Measurements from ENCODE around the gene FMN2.

Gene FMN2

DNA sequence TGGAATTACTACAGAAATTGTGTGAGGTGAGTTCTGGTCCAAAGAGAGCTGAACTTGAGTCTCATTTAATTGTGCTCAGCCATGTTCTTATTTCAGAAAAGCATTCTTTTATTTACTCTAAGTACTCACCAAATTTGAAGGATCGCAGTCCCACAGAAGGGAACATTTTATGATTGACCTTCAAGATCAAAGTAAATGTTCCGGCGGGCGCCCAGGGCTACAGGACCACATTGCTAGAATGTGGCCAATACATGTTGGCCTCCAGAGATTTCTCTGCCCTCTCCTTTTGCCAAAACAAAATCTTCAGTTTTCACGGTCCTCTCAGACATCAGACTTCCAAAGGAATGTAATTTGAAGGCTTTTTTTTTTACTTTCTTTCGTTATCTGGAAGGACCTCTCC is 237.8 kb downstream of the FMN2 start:
- H3K27ac ChIP-seq: no peak overlapping the region
- TF ChIP-seq, protein P1, sequence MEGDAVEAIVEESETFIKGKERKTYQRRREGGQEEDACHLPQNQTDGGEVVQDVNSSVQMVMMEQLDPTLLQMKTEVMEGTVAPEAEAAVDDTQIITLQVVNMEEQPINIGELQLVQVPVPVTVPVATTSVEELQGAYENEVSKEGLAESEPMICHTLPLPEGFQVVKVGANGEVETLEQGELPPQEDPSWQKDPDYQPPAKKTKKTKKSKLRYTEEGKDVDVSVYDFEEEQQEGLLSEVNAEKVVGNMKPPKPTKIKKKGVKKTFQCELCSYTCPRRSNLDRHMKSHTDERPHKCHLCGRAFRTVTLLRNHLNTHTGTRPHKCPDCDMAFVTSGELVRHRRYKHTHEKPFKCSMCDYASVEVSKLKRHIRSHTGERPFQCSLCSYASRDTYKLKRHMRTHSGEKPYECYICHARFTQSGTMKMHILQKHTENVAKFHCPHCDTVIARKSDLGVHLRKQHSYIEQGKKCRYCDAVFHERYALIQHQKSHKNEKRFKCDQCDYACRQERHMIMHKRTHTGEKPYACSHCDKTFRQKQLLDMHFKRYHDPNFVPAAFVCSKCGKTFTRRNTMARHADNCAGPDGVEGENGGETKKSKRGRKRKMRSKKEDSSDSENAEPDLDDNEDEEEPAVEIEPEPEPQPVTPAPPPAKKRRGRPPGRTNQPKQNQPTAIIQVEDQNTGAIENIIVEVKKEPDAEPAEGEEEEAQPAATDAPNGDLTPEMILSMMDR (conservative IDR thresholded peaks at IDR 0.05): no peak
- TF ChIP-seq ZFX (IDR thresholded peaks at IDR 0.05): no peak

DNA sequence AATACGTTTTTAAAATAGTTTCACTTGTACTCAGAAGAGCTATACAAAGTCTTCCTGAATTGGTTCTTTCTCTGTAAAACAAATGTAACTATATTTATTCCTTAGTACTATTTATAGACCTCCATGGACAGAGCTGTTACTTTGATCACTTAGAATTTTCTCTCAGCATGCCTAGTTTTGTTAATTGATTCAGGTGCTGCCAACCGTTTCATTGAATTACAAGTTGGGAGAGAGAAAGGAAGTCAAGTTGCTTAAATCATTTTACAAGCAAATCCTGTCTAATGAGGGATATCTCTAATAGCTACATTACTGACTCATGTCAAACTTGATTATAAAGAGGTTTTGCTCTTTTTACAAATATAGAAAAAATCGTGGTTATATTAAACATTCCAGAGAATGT is 241.0 kb downstream of the FMN2 start:
- TF ChIP-seq, protein P1 (conservative IDR thresholded peaks at IDR 0.05): no peak
- no peak for TF ChIP-seq ZFX (IDR thresholded peaks at IDR 0.05)
- H3K27ac ChIP-seq: no peak overlapping the region

DNA sequence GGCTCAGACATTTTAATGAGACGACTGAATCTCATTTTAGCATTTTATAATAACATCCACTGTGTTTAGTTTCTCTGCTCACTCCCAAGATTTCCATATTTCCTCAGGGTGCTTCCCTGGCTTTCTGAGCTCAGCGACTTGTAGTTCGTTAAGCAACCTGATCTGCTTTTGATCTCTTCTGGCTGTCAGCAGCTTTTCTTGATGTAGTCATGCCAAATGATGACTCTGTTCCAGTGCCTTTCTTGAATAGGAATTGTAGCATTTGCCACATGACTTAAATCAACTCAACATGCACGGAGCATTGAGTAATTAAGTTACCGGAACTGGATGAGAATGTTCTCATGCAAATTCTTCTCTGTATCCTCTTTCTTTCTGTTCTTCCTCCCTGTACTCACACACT is 246.1 kb downstream of the FMN2 start:
- no peak for TF ChIP-seq ZFX (IDR thresholded peaks at IDR 0.05)
- TF ChIP-seq, protein P1 (conservative IDR thresholded peaks at IDR 0.05): no peak
- H3K27ac ChIP-seq: no peak overlapping the region

DNA sequence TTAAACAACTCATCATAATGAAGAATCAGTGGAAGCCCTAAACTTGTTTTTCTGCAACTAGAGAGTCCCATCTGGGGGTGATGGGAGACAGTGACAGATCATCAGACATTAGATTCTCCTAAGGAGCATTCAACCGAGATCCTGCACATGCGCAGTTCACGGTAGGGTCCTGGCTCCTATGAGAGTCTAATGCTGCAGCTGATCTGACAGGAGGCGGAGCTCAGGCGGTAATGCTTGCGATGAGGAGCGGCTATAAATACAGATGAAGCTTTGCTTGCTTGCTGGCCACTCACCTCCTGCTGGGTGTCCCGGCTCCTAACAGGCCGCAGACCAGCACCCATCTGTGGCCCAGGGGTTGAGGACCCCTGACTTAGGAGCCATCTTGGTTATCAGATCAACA is 247.2 kb downstream of the FMN2 start:
- H3K27ac ChIP-seq: no peak overlapping the region
- TF ChIP-seq, protein P1 (conservative IDR thresholded peaks at IDR 0.05): no peak
- no peak for TF ChIP-seq ZFX (IDR thresholded peaks at IDR 0.05)

DNA sequence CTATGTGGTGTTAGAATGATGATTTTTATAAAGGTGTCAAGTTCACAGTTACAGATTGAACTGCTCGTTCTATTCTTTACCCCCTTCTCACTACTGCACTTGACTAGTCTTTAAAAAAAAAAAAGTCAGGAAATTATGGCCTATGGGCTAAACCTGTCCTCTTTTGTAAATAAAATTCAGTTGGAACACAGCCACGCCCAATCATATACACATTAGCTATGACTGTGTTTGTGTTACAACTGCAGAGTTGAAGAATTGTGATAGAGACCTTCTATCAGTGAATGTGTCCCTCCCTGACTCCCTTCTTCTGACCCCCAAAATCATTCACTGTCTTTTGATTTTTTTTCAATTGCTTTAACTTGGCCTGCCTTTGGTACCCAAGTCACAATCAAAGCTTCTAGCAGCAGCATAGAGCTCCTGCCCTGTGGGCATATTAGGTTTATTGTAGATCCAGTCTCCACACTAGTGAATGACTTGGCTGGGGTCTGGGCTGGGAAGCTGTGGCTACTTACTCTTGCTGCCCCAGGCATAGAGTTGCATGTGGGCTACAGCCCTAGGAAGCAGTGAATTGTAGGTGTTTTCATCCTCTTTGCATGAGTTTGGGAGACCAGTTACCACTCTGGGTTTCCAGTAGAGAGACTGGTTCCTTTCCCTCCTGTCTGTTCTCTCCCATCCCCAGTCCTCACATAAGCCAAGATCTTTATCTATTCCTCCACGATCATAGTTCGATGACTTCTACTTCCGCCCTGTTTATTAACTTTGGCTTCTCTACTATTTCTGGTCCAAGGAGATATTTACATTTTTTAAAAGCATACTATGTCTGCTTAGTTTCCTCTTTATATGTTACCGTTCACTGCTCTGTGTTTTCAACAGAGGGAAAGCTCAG is 249.9 kb downstream of the FMN2 start:
- no peak for TF ChIP-seq ZFX (IDR thresholded peaks at IDR 0.05)
- TF ChIP-seq, protein P1 (conservative IDR thresholded peaks at IDR 0.05): no peak
- H3K27ac ChIP-seq: no peak overlapping the region

DNA sequence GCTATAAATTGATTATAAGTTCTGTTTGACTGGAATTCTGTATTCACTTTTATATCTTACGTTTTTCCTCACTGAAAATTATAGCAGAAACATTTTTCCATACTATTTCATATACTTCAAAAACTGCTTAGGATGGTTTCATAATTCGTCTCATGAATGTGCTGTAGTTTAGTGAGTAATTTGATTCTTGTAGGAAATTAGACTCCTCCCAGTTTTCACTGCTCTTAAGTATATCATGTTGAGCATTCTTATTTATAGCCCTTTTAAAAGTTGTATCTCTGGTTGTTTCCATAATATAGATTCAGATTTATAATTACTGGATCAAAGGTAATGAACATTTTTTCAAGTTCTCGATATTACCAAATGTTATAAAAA is 250.6 kb downstream of the FMN2 start:
- TF ChIP-seq, protein P1 (conservative IDR thresholded peaks at IDR 0.05): no peak
- TF ChIP-seq ZFX (IDR thresholded peaks at IDR 0.05): no peak
- no peak overlapping the region for H3K27ac ChIP-seq

DNA sequence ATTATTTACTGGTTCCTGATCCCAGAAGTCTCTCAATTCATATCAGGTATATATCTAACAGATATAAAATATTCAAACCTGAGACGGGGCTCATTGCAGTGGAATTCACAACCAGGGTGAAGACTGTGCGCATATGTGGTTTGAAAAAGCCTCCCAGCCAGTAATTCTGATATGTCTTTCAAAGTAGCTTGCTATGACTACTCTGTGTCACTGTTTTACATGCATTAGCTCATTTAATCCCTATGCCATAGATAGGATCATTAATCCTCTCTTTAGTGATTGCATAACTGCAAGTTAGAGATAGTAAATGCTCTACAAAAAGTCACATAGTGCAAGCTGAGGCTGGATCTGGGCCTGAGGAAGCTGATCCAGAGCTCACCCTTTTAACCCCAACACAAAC is 251.4 kb downstream of the FMN2 start:
- TF ChIP-seq ZFX (IDR thresholded peaks at IDR 0.05): no peak
- TF ChIP-seq, protein P1 (conservative IDR thresholded peaks at IDR 0.05): no peak
- no peak overlapping the region for H3K27ac ChIP-seq
